ENCODE data around the gene ITGB5.
"Not testable (repeated sequence)": the region's sequence is repeated elsewhere in the genome, so short reads cannot be mapped to it uniquely, and the experiment has no call there.

ITGB5 gene

DNA sequence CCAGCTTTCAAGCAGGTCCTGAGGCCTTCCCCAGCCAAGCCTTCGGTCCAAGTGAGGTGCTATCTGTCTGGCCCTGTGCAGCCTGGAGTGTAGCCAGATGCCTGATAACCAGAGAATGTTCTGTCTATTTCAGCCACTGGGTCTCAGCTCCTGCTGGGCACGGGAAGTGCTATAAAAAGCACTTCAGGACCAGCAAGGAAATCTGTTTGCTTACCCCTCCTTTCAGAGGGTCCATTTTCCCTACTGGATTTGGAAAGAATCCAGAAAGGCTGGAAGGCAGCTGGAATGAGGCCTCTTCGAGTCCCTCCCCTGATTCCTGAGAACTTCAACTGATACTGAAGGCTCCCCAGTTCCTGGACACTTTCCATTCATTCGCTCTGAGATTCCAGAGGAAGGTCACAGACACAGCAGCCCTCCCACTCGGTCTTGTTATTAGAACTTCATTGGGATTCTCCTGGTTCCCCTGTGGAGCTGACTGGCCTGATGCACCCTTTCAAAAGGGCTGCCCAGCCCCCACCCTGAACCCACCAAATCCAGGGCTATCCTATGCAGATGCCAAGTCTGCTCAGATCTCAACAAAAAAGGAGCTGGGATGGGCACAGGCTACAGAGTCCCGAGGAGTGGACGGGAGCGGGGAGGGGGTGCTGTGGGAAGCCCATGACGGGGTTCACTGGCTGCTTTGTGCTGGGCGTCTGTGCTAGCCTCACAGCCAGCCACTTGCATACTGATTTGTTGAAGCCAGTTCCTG is 86.5 kb downstream of the ITGB5 start:
- TF ChIP-seq POLR2A (IDR thresholded peaks at IDR 0.05; ENCODE audit: low read depth, low read length) (no peak), SPI1 (IDR thresholded peaks at IDR 0.05; ENCODE audit: low read depth, low read length) (no peak), POU2F2 (IDR thresholded peaks at IDR 0.05; ENCODE audit: low read depth, low read length) (no peak), TAF1 (IDR thresholded peaks at IDR 0.05; ENCODE audit: low read depth, low read length) (no peak), PAX5 (IDR thresholded peaks at IDR 0.05; ENCODE audit: insufficient read depth, low read length, severe bottlenecking) (no peak)
- DNase-seq (ENCODE audit: insufficient read length, low spot score) = no peak
- FAIRE-seq = no peak

DNA sequence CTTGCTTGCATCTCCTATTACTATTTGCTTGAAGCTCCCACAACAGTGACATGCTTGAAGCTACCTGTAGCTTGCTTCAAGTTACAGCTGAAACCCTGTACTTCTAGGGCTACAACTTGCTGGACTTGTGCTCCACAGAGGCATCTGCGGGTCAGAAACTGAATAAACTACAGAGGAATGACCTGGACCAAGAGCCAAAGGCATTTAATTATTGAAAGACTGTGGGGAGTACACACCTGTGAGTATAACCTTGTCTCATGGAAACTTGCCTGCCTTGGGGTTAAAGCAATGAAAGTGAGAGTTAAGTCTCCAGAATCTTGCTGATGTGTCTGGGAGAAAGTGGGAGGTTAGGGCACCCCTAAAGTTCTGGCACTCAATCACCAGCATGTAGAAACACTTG is 87.1 kb downstream of the ITGB5 start:
- FAIRE-seq (no peak), DNase-seq (ENCODE audit: insufficient read length, low spot score) (no peak)
- TF ChIP-seq TAF1 (IDR thresholded peaks at IDR 0.05; ENCODE audit: low read depth, low read length) (no peak), POLR2A (IDR thresholded peaks at IDR 0.05; ENCODE audit: low read depth, low read length) (no peak), SPI1 (IDR thresholded peaks at IDR 0.05; ENCODE audit: low read depth, low read length) (no peak), POU2F2 (IDR thresholded peaks at IDR 0.05; ENCODE audit: low read depth, low read length) (no peak), POLR2AphosphoS5 (IDR thresholded peaks at IDR 0.05; ENCODE audit: low read depth, low read length) (no peak), PAX5 (IDR thresholded peaks at IDR 0.05; ENCODE audit: insufficient read depth, low read length, severe bottlenecking) (no peak)

DNA sequence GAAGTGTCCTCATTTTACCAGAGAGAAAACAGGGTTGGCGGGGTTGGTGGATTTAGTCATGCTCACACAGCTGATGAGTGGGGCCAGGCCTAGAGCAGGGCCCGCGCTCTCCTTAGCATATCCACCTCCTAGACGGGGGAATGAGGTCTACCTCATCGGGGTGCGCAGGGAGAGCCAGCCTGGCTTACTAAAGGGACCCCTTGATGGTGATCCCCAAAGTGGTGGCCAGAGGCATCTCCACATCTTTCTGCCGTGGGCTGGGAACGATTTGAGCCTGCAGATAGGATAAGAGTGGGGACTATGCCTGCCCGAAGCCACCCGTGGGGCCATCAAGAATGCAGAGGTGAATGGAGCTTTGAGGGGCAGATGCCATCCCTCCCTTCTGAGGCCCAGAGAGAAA is 87.5 kb downstream of the ITGB5 start:
- TF ChIP-seq SPI1 (IDR thresholded peaks at IDR 0.05; ENCODE audit: low read depth, low read length) = no peak
- no peak for TF ChIP-seq PAX5 (IDR thresholded peaks at IDR 0.05; ENCODE audit: insufficient read depth, low read length, severe bottlenecking)
- no peak for TF ChIP-seq POLR2A (IDR thresholded peaks at IDR 0.05; ENCODE audit: low read depth, low read length)
- FAIRE-seq = no peak
- DNase-seq (ENCODE audit: insufficient read length, low spot score) = no peak

DNA sequence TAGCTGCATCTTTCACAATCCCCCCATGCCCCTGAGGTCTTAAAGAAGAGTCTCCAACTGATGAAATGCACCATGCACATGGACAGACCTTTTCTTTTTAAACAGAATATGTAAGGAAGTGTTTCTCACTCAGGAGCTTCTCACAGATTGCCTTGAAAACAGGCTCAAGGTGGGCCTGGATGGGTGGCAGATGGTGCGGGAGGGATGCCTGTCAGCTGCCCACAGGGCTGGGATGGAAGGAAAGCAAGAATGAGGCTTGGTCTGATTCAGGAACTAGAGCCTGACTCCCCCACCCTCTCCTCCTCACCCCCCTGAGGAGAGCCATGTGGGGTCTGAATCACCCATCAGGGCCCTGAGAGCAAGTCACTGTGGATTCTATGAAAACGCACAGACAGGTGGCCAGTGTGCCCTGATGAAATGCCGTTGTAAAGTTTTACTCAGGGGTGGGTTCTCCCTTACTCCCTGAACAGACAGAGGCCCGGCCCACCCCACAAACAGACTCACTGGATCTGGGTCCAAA is 89.7 kb downstream of the ITGB5 start:
- no peak for TF ChIP-seq POLR2A (IDR thresholded peaks at IDR 0.05; ENCODE audit: low read depth, low read length)
- TF ChIP-seq POU2F2 (IDR thresholded peaks at IDR 0.05; ENCODE audit: low read depth, low read length) = no peak
- no peak for TF ChIP-seq SPI1 (IDR thresholded peaks at IDR 0.05; ENCODE audit: low read depth, low read length)
- no peak for TF ChIP-seq TAF1 (IDR thresholded peaks at IDR 0.05; ENCODE audit: low read depth, low read length)
- no peak for TF ChIP-seq PAX5 (IDR thresholded peaks at IDR 0.05; ENCODE audit: insufficient read depth, low read length, severe bottlenecking)
- no peak for TF ChIP-seq POLR2AphosphoS5 (IDR thresholded peaks at IDR 0.05; ENCODE audit: low read depth, low read length)
- DNase-seq (ENCODE audit: insufficient read length, low spot score) (no peak), FAIRE-seq (no peak)

DNA sequence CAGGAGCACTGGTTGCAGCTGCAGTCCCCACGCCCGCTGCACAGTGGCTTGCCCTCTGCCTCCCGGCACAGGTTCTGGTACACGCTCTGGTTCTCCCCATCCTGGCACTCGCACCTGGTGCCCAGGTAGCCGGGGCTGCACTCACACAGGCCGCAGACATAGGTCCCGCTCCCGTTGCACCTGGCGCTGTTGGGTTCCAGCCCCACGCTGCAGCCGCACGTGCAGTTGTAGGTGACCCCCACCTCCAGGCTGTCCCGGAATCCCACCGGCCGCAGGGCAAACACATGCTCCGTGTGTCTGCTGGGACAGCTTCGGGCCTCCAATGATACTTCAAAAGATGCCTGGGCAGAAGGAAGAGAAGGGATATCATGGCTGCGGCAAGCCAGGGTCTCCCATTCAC is 90.7 kb downstream of the ITGB5 start:
- FAIRE-seq (no peak), DNase-seq (ENCODE audit: insufficient read length, low spot score) (no peak)
- TF ChIP-seq POU2F2 (IDR thresholded peaks at IDR 0.05; ENCODE audit: low read depth, low read length) = no peak
- TF ChIP-seq POLR2A (IDR thresholded peaks at IDR 0.05; ENCODE audit: low read depth, low read length) = no peak
- no peak for TF ChIP-seq TAF1 (IDR thresholded peaks at IDR 0.05; ENCODE audit: low read depth, low read length)
- no peak for TF ChIP-seq SPI1 (IDR thresholded peaks at IDR 0.05; ENCODE audit: low read depth, low read length)
- TF ChIP-seq POLR2AphosphoS5 (IDR thresholded peaks at IDR 0.05; ENCODE audit: low read depth, low read length) = no peak
- no peak for TF ChIP-seq PAX5 (IDR thresholded peaks at IDR 0.05; ENCODE audit: insufficient read depth, low read length, severe bottlenecking)

DNA sequence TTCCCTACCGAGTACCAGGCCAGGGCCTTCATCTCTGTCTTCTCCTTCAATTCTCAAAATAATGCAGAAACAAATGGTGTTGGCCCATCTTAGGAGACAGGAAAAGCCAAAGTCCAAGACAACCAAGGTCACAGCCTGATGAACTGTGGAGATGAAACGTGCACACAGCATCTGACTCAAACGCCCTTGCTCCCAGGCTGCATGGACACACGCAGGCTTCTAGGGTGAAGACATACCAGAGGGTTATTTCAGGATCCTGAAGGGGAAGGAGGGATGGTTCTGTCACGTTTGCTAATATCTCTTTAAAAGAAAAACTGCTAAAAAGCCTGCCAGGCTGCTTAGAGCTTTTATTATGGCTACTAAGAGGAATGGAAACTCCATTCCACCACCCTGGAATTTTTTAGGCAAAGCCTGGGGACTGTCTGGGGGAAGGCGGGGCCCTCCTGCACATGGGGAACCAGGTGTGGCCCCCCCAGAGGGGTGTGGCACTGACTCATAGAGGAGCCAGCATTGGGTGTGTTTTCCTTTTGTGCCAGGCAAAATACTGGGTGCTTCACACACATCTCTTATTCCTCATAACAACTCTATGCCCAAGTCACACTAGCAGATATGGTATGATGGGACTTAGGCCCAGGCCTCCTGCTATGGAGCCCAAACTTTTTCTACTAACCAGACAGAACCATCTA is 94.0 kb downstream of the ITGB5 start:
- no peak for FAIRE-seq
- DNase-seq (ENCODE audit: insufficient read length, low spot score) = no peak

DNA sequence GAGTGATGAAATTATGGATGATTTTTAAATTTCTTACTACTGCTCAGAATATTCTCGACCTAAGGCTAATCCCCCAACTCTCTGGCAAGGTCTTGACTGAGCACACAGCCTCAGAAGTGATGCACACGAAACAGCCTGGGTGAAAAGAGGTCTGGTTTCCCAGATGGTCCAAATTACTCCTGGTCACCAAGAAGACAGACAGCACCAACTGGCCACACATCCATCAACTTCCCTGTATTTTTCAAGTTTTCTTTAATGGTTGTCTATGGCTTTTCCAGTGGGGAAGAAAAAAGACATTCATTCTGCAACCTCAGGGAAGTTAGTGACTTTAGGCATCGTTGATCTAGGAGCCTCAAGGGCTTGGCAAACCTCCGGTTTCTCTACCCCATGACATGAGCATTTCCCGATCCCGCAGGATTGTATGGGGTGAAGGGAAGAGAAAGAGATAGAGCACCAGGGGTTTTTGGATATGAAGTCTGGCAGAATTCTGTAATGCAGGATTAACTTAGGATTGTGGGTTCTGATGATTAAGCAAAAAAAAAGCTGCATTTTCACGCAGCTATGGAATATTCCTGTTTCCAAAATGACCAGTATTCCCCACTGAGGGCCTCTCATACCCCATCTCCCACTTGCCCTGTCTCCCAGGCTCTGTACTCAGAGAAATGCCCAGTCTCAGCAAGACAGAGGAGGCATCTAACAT is 94.7 kb downstream of the ITGB5 start:
- no peak for TF ChIP-seq POU2F2 (IDR thresholded peaks at IDR 0.05; ENCODE audit: low read depth, low read length)
- no peak for TF ChIP-seq POLR2AphosphoS5 (IDR thresholded peaks at IDR 0.05; ENCODE audit: low read depth, low read length)
- TF ChIP-seq TAF1 (IDR thresholded peaks at IDR 0.05; ENCODE audit: low read depth, low read length) = no peak
- TF ChIP-seq SPI1 (IDR thresholded peaks at IDR 0.05; ENCODE audit: low read depth, low read length) = no peak
- no peak for TF ChIP-seq POLR2A (IDR thresholded peaks at IDR 0.05; ENCODE audit: low read depth, low read length)
- no peak for TF ChIP-seq PAX5 (IDR thresholded peaks at IDR 0.05; ENCODE audit: insufficient read depth, low read length, severe bottlenecking)
- FAIRE-seq = no peak
- no peak for DNase-seq (ENCODE audit: insufficient read length, low spot score)

More for the DNA sequence above, 94.0 kb downstream of the ITGB5 start:
- no peak for TF ChIP-seq POU2F2 (IDR thresholded peaks at IDR 0.05; ENCODE audit: low read depth, low read length)
- no peak for TF ChIP-seq PAX5 (IDR thresholded peaks at IDR 0.05; ENCODE audit: insufficient read depth, low read length, severe bottlenecking)
- TF ChIP-seq SPI1 (IDR thresholded peaks at IDR 0.05; ENCODE audit: low read depth, low read length) = no peak
- TF ChIP-seq POLR2A (IDR thresholded peaks at IDR 0.05; ENCODE audit: low read depth, low read length) = no peak
- TF ChIP-seq TAF1 (IDR thresholded peaks at IDR 0.05; ENCODE audit: low read depth, low read length) = no peak
- no peak for TF ChIP-seq POLR2AphosphoS5 (IDR thresholded peaks at IDR 0.05; ENCODE audit: low read depth, low read length)

DNA sequence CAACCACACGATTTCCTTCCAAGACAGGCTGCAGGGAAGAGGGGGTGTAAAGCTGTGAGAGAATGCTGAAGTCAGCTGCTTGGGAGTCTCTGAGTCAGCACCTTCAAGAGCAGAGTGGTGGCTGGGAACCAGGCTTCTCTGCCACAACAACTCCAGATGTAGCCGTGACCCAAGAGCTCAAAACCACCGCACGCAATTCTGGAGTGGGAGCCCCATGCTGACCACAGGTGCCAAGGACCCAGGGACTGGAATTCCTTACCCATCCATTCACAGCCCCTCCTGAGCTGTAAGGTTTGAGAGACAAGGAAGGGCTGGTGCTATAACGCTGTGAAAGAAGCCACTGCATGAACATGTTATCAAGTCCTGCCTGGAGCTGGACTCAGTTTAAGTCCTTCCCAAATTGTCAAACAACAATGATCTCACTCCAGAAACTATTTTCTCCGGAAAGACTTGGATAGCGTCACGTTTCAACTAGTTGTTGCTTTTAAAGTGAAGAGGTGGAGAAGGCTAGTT is 95.5 kb downstream of the ITGB5 start:
- DNase-seq (ENCODE audit: insufficient read length, low spot score) = no peak
- no peak for FAIRE-seq
- TF ChIP-seq SPI1 (IDR thresholded peaks at IDR 0.05; ENCODE audit: low read depth, low read length) = no peak
- no peak for TF ChIP-seq POLR2A (IDR thresholded peaks at IDR 0.05; ENCODE audit: low read depth, low read length)
- no peak for TF ChIP-seq POU2F2 (IDR thresholded peaks at IDR 0.05; ENCODE audit: low read depth, low read length)

DNA sequence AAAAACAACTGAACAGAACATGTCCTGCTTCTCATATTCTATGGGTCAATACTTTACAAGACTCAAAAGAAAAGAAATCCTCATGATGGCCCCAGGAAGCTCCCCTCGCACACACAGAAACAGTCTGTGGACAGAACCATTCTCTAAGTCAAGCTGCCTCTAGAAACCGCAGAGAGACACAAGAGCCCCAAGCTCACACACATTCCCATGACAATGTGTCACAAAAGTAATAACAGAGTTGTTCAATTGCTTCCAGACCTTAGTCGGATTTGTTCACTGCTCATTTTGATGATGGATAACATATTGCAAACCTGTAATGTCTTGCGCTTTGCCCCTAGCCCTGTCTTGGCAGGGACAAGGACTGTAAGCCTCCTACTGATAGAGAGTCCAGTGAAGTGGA is 96.0 kb downstream of the ITGB5 start:
- DNase-seq (ENCODE audit: insufficient read length, low spot score) (no peak), FAIRE-seq (no peak)
- TF ChIP-seq SPI1 (IDR thresholded peaks at IDR 0.05; ENCODE audit: low read depth, low read length) = no peak
- no peak for TF ChIP-seq POLR2AphosphoS5 (IDR thresholded peaks at IDR 0.05; ENCODE audit: low read depth, low read length)
- no peak for TF ChIP-seq PAX5 (IDR thresholded peaks at IDR 0.05; ENCODE audit: insufficient read depth, low read length, severe bottlenecking)
- TF ChIP-seq POU2F2 (IDR thresholded peaks at IDR 0.05; ENCODE audit: low read depth, low read length) = no peak
- TF ChIP-seq TAF1 (IDR thresholded peaks at IDR 0.05; ENCODE audit: low read depth, low read length) = no peak
- TF ChIP-seq POLR2A (IDR thresholded peaks at IDR 0.05; ENCODE audit: low read depth, low read length) = no peak

DNA sequence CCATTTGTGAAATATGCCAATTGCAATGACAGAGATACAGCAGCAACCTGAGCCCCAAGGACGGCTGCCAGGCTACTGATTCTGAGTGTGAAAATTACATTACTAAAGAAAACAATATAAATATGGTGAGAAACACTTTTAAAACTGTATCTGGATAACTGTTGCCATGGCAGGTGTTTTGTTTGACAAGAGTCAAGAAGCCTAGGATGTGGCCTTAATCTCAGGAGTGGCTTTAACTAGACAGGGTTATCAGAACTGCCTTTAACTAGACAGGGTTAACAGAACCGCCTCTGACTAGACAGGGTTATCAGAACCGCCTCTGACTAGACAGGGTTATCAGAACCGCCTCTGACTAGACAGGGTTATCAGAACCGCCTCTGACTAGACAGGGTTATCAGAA is 98.1 kb downstream of the ITGB5 start:
- not testable (repeated sequence) for FAIRE-seq; DNase-seq (ENCODE audit: insufficient read length, low spot score)
